Neuronal stem cell (in vitro differentiated cells): ENCODE results near the gene DDX46. TPM values are rescaled to one million over a fixed set of nuclear protein-coding genes. Genes with fewer than 3 reads are reported as not detected.
"Not testable (repeated sequence)": the region's sequence is repeated elsewhere in the genome, so short reads cannot be mapped to it uniquely, and the experiment has no call there.

ENCODE experiments used
- DNase-seq: peaks from one replicate; pipeline ENCODE4 v3.0.0-alpha.2; 2013; ENCODE audit warnings: low spot score
- H2AFZ ChIP-seq: one replicate; pipeline ENCODE4 v1.6.1; 2013; ENCODE audit warnings: mild to moderate bottlenecking, low read length, inconsistent platforms
- H2AK5ac ChIP-seq: 2 replicates; pipeline ENCODE4 v1.6.1; 2013; ENCODE audit warnings: low read depth, mild to moderate bottlenecking, inconsistent platforms, low read length, moderate library complexity, mixed read lengths
- H2BK120ac ChIP-seq: 2 replicates; pipeline ENCODE4 v1.6.1; 2013; ENCODE audit warnings: low read depth, mild to moderate bottlenecking, inconsistent platforms, low read length, moderate library complexity, mixed read lengths
- H2BK12ac ChIP-seq: one replicate; pipeline ENCODE4 v1.6.1; 2013; ENCODE audit warnings: low read length, inconsistent platforms
- H2BK15ac ChIP-seq: 2 replicates; pipeline ENCODE4 v1.6.1; 2013; ENCODE audit warnings: mild to moderate bottlenecking, low read length, inconsistent platforms, mixed read lengths
- H2BK5ac ChIP-seq: one replicate; pipeline ENCODE4 v1.6.1; 2013; ENCODE audit warnings: inconsistent platforms, mild to moderate bottlenecking, low read length, moderate library complexity
- H3K14ac ChIP-seq: one replicate; pipeline ENCODE4 v1.6.1; 2013; ENCODE audit warnings: low read length, inconsistent platforms
- H3K18ac ChIP-seq: 2 replicates; pipeline ENCODE4 v1.6.1; 2013; ENCODE audit warnings: low read length, inconsistent platforms
- H3K23ac ChIP-seq: 2 replicates; pipeline ENCODE4 v1.6.1; 2013; ENCODE audit warnings: low read depth, mild to moderate bottlenecking, mixed read lengths, low read length, inconsistent platforms; ENCODE audit not compliant: poor library complexity
- H3K27ac ChIP-seq: replicated peaks from 3 replicates; pipeline ENCODE4 v1.5.1; 2013; ENCODE audit warnings: low read length, inconsistent platforms
- H3K27me3 ChIP-seq, 3 experiments: 2 replicates each; pipeline ENCODE4 v1.6.1; 2013; ENCODE audit warnings: low read length in 3 of 3, mild to moderate bottlenecking in 2 of 3, inconsistent platforms in 1 of 3, low read depth in 1 of 3, mixed read lengths in 1 of 3, moderate library complexity in 1 of 3; ENCODE audit not compliant: control insufficient read depth in 3 of 3, insufficient read depth in 3 of 3
- H3K36me3 ChIP-seq, 2 donors: replicated peaks in 1 of 2; 2 replicates each; pipeline ENCODE4 v1.6.1; 2013; ENCODE audit warnings: low read length in 2 of 2; ENCODE audit not compliant: control insufficient read depth in 2 of 2, insufficient read depth in 2 of 2
- H3K4ac ChIP-seq: 2 replicates; pipeline ENCODE4 v1.6.1; 2013; ENCODE audit warnings: inconsistent platforms, mild to moderate bottlenecking, low read length, moderate library complexity
- H3K4me1 ChIP-seq, 2 donors: 1 replicate in 1 of 2; 2 replicates in 1 of 2; pipeline ENCODE4 v1.6.1; 2013; ENCODE audit warnings: low read length in 2 of 2, low read depth in 1 of 2; ENCODE audit not compliant: control insufficient read depth in 2 of 2, insufficient read depth in 1 of 2
- H3K4me2 ChIP-seq: one replicate; pipeline ENCODE4 v1.6.1; 2013; ENCODE audit warnings: mild to moderate bottlenecking, low read length, inconsistent platforms; ENCODE audit not compliant: insufficient read depth, poor library complexity, severe bottlenecking
- H3K4me3 ChIP-seq, 2 donors: 2 replicates each; pipeline ENCODE4 v1.5.1; 2013; ENCODE audit warnings: low read length in 2 of 2, mild to moderate bottlenecking in 2 of 2, inconsistent platforms in 1 of 2, moderate library complexity in 1 of 2
- H3K79me1 ChIP-seq: one replicate; pipeline ENCODE4 v1.6.1; 2013; ENCODE audit warnings: low read depth, mild to moderate bottlenecking, inconsistent platforms, low read length, moderate library complexity
- H3K9ac ChIP-seq: one replicate; pipeline ENCODE4 v1.6.1; 2013; ENCODE audit warnings: mild to moderate bottlenecking, low read depth, low read length, inconsistent platforms; ENCODE audit not compliant: poor library complexity
- H3K9me3 ChIP-seq, 2 donors: replicated peaks in 1 of 2; 2 replicates each; pipeline versions ENCODE3 to v1.6.1; 2013; ENCODE audit warnings: low read length in 2 of 2, mild to moderate bottlenecking in 2 of 2, inconsistent platforms in 1 of 2, low read depth in 1 of 2, mixed read lengths in 1 of 2, moderate library complexity in 1 of 2; ENCODE audit not compliant: control insufficient read depth in 2 of 2, insufficient read depth in 1 of 2
- H4K8ac ChIP-seq: one replicate; pipeline ENCODE4 v1.6.1; 2013; ENCODE audit warnings: low read depth, mild to moderate bottlenecking, inconsistent platforms, low read length, moderate library complexity
- H4K91ac ChIP-seq: one replicate; pipeline ENCODE4 v1.6.1; 2013; ENCODE audit warnings: low read length, low read depth, mild to moderate bottlenecking, inconsistent platforms; ENCODE audit not compliant: poor library complexity
- WGBS, 2 donors: extraction: QIAGEN DNeasy Blood & Tissue Kit; methylation state at CpG; one replicate each; pipeline ENCODE4 v1.1.7; 2013; ENCODE audit warnings: missing lambda C conversion rate in 2 of 2, mixed read lengths in 1 of 2; ENCODE audit not compliant: insufficient read length in 2 of 2, insufficient replicate concordance in 1 of 2; ENCODE audit errors: extremely low coverage in 2 of 2; 5-methylcytosine and 5-hydroxymethylcytosine counted together
- polyA plus RNA-seq, 2 experiments: library from polyadenylated mRNA; stranded (reverse); fragments of 200-250 nt; gene quantifications; one replicate each; pipeline ENCODE4 v1.2.3, GENCODE V29; 2013

The DDX46 gene
- 35.7 TPM for polyA plus RNA-seq (2013, experiment 1 of 2)
- 36.8 TPM for polyA plus RNA-seq (2013, experiment 2 of 2)

- Histone ChIP-seq H3K36me3 (peaks cover under 1 to 18% of the 10 kb centered on the region in 2 donors), H3K27ac (no peak within 1 kb of the TSS), H3K9me3 (no peaks in the 10 kb centered on the region), H3K4me2 (peak within 1 kb of the TSS; percentile 75), H3K79me1 (peaks cover 3% of the 10 kb centered on the region), H2BK5ac (peak within 1 kb of the TSS; percentile 47), H3K18ac (peak within 1 kb of the TSS; percentile 97), H3K23ac (peak within 1 kb of the TSS; percentile 95), H3K9ac (peak within 1 kb of the TSS; percentile 98), H2AK5ac (peak within 1 kb of the TSS; percentile 27), H2BK120ac (no peak within 1 kb of the TSS), H2AFZ (peak within 1 kb of the TSS; percentile 90), H3K14ac (peak within 1 kb of the TSS; percentile 87), H2BK12ac (peak within 1 kb of the TSS; percentile 50), H3K4ac (no peak within 1 kb of the TSS), H3K4me1 (peaks cover 2 to 7% of the 10 kb centered on the region in 2 donors), H4K8ac (peak within 1 kb of the TSS; percentile 27), H3K27me3 (no peaks in the 10 kb centered on the region), H4K91ac (no peak within 1 kb of the TSS), H2BK15ac (no peak within 1 kb of the TSS), H3K4me3 (peak within 1 kb of the TSS; percentile 73 to 98)
- no CpG with 5 or more reads among the region's 73 CpGs for whole genome bisulfite sequencing, 2 donors
- peak; percentile 90 for DNase-seq
Observed at GRCh38 chr5:134758504-134759341, at the start of gene DDX46. TSS of gene DDX46 (plus strand) at chr5:134758779. CDS start at chr5:134758939, 160 bp downstream.

GRCh38 chr5:134714120-134714519 lies 44.5 kb upstream of the DDX46 start:
- no peak overlapping the region for H3K14ac ChIP-seq
- H3K79me1 ChIP-seq, result no peaks in the 10 kb centered on the region
- no peaks in the 10 kb centered on the region for H3K27me3 ChIP-seq
- WGBS, 2 donors, result no CpG with 5 or more reads among the region's 5 CpGs
- no peak overlapping the region for H3K4me3 ChIP-seq
- no peak overlapping the region for H2BK15ac ChIP-seq
- no peak overlapping the region for H3K23ac ChIP-seq
- DNase-seq, result no peak
- no peak overlapping the region for H2BK12ac ChIP-seq
- no peak overlapping the region for H4K91ac ChIP-seq
- no peak overlapping the region for H2AFZ ChIP-seq
- no peaks in the 10 kb centered on the region for H3K9me3 ChIP-seq
- peaks cover 10 to 80% of the 10 kb centered on the region in 2 donors for H3K36me3 ChIP-seq
- no peak overlapping the region for H3K27ac ChIP-seq
- H3K18ac ChIP-seq, result no peak overlapping the region
- H3K9ac ChIP-seq, result no peak overlapping the region
- H4K8ac ChIP-seq, result no peak overlapping the region
- no peak overlapping the region for H3K4me2 ChIP-seq
- no peak overlapping the region for H2BK120ac ChIP-seq
- H3K4me1 ChIP-seq, result no peaks in the 10 kb centered on the region
- H2BK5ac ChIP-seq, result no peak overlapping the region
- H3K4ac ChIP-seq, result no peak overlapping the region
- H2AK5ac ChIP-seq, result no peak overlapping the region

DNA sequence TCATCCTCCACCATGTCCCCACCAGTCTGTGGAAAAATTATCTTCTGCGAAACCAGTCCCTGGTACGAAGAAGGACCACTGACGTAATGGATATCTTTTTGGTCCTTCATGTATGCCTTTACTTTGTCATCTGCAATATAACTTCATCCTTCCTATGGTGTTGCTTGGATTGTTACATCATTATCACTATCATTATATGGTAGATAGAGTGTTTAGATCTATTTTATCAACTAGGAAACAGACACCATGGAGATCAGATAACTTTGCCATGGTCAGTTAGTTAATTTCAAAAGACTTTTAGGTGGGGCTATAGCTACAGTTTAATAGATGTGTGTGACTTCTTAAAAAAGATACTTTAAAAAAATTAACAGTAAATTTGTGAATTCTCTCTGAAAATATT lies 44.0 kb upstream of the DDX46 start:
- no peak overlapping the region for H2BK5ac ChIP-seq
- H3K18ac ChIP-seq, result no peak overlapping the region
- no peaks in the 10 kb centered on the region for H3K9me3 ChIP-seq
- H4K91ac ChIP-seq, result no peak overlapping the region
- H2AFZ ChIP-seq, result no peak overlapping the region
- no peak overlapping the region for H3K27ac ChIP-seq
- peaks cover 13 to 80% of the 10 kb centered on the region in 2 donors for H3K36me3 ChIP-seq
- WGBS, 2 donors, result no CpG with 5 or more reads among the region's 3 CpGs
- DNase-seq, result no peak
- no peak overlapping the region for H3K4me3 ChIP-seq
- no peak overlapping the region for H2BK15ac ChIP-seq
- no peak overlapping the region for H2BK120ac ChIP-seq
- H3K23ac ChIP-seq, result no peak overlapping the region
- H3K79me1 ChIP-seq, result no peaks in the 10 kb centered on the region
- H3K4me2 ChIP-seq, result no peak overlapping the region
- no peak overlapping the region for H3K9ac ChIP-seq
- H3K4me1 ChIP-seq, result no peaks in the 10 kb centered on the region
- no peak overlapping the region for H2AK5ac ChIP-seq
- H3K4ac ChIP-seq, result no peak overlapping the region
- H2BK12ac ChIP-seq, result no peak overlapping the region
- H3K27me3 ChIP-seq, result no peaks in the 10 kb centered on the region
- no peak overlapping the region for H4K8ac ChIP-seq
- H3K14ac ChIP-seq, result no peak overlapping the region

GRCh38 chr5:134715466-134715865 lies 43.1 kb upstream of the DDX46 start:
- H3K14ac ChIP-seq, H3K4me2 ChIP-seq, H2BK120ac ChIP-seq, H3K23ac ChIP-seq, H3K27me3 ChIP-seq, H3K18ac ChIP-seq, H4K8ac ChIP-seq, H2BK15ac ChIP-seq, H3K9ac ChIP-seq, H2BK5ac ChIP-seq, H3K4me1 ChIP-seq, H2AFZ ChIP-seq, H3K9me3 ChIP-seq, H2BK12ac ChIP-seq, DNase-seq, H4K91ac ChIP-seq, H2AK5ac ChIP-seq, H3K4ac ChIP-seq, H3K4me3 ChIP-seq, H3K27ac ChIP-seq, H3K79me1 ChIP-seq: not testable (repeated sequence)
- no CpG with 5 or more reads among the region's 4 CpGs for WGBS, 2 donors
- H3K36me3 ChIP-seq, result peaks cover 13 to 81% of the 10 kb centered on the region in 2 donors
